Glutamatergic neuron (in vitro differentiated cells): ENCODE data around the gene FBXW8. TPM values are rescaled to one million over a fixed set of nuclear protein-coding genes. Genes with fewer than 3 reads are reported as not detected.

Experiments used
- DNase-seq: peaks from one replicate; pipeline ENCODE4 v3.0.0; 2022
- H3K27ac Mint-ChIP-seq: one replicate; pipeline ENCODE4 v1.8.0; 2020; ENCODE audit warnings: mild to moderate bottlenecking, mixed read lengths, inconsistent platforms; ENCODE audit not compliant: unreplicated experiment
- H3K27me3 Mint-ChIP-seq: one replicate; pipeline ENCODE4 v1.8.0; 2020; ENCODE audit warnings: mild to moderate bottlenecking, moderate library complexity, mixed read lengths, inconsistent platforms; ENCODE audit not compliant: unreplicated experiment
- H3K36me3 Mint-ChIP-seq: one replicate; pipeline ENCODE4 v1.8.0; 2020; ENCODE audit warnings: mild to moderate bottlenecking, mixed read lengths, inconsistent platforms; ENCODE audit not compliant: unreplicated experiment
- H3K4me1 Mint-ChIP-seq: one replicate; pipeline ENCODE4 v1.8.0; 2020; ENCODE audit warnings: mild to moderate bottlenecking, low read depth, mixed read lengths, inconsistent platforms; ENCODE audit not compliant: unreplicated experiment
- H3K4me3 Mint-ChIP-seq: one replicate; pipeline ENCODE4 v1.8.0; 2020; ENCODE audit warnings: mild to moderate bottlenecking, mixed read lengths, inconsistent platforms; ENCODE audit not compliant: unreplicated experiment
- H3K9me3 Mint-ChIP-seq: one replicate; pipeline ENCODE4 v1.8.0; 2020; ENCODE audit warnings: mild to moderate bottlenecking, moderate library complexity, mixed read lengths, inconsistent platforms; ENCODE audit not compliant: unreplicated experiment
- total RNA-seq: library from RNA; stranded (reverse); fragmentation: NEBNext Ultra II Directional; extraction: Animal tissue kit (Norgen Biotek cat#: 25700); gene quantifications from one replicate; pipeline ENCODE4 v1.2.1, GENCODE V29; 2021; ENCODE audit not compliant: unreplicated experiment
- TF ChIP-seq, protein P1 (sequence below): fragments of 200-600 bp; sonication (generic); IDR thresholded peaks from one replicate; pipeline ENCODE4 v1.5.0; 2021; ENCODE audit not compliant: partially characterized antibody, unreplicated experiment

FBXW8 gene
- total RNA-seq, 1 donor from 2014 or later, result 16.2 TPM

DNA sequence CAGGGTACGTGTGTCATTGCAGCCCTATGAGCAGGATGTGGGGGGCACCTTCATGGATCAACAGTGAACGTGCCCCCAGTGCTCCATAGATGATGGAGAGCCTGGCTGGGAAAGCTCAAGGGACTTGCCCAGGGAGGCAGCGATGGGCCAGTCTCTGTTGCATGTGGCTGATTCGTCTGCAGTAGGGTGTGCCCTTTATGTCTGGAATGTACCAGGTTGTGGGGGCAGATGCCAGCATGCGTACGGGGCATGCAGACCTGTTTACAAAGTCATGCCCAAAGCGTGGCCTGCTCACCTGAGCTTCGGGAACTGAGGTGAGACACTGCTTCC is 116.1 kb downstream of the FBXW8 start:
- H3K36me3 Mint-ChIP-seq, result no peaks in the 10 kb centered on the region
- no peak for DNase-seq
- H3K4me3 Mint-ChIP-seq, result no peak overlapping the region
- H3K27me3 Mint-ChIP-seq, result no peaks in the 10 kb centered on the region
- no peak overlapping the region for H3K27ac Mint-ChIP-seq
- H3K9me3 Mint-ChIP-seq, result no peaks in the 10 kb centered on the region
- peaks cover 8% of the 10 kb centered on the region for H3K4me1 Mint-ChIP-seq
- TF ChIP-seq, protein P1, sequence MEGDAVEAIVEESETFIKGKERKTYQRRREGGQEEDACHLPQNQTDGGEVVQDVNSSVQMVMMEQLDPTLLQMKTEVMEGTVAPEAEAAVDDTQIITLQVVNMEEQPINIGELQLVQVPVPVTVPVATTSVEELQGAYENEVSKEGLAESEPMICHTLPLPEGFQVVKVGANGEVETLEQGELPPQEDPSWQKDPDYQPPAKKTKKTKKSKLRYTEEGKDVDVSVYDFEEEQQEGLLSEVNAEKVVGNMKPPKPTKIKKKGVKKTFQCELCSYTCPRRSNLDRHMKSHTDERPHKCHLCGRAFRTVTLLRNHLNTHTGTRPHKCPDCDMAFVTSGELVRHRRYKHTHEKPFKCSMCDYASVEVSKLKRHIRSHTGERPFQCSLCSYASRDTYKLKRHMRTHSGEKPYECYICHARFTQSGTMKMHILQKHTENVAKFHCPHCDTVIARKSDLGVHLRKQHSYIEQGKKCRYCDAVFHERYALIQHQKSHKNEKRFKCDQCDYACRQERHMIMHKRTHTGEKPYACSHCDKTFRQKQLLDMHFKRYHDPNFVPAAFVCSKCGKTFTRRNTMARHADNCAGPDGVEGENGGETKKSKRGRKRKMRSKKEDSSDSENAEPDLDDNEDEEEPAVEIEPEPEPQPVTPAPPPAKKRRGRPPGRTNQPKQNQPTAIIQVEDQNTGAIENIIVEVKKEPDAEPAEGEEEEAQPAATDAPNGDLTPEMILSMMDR, result no peak

DNA sequence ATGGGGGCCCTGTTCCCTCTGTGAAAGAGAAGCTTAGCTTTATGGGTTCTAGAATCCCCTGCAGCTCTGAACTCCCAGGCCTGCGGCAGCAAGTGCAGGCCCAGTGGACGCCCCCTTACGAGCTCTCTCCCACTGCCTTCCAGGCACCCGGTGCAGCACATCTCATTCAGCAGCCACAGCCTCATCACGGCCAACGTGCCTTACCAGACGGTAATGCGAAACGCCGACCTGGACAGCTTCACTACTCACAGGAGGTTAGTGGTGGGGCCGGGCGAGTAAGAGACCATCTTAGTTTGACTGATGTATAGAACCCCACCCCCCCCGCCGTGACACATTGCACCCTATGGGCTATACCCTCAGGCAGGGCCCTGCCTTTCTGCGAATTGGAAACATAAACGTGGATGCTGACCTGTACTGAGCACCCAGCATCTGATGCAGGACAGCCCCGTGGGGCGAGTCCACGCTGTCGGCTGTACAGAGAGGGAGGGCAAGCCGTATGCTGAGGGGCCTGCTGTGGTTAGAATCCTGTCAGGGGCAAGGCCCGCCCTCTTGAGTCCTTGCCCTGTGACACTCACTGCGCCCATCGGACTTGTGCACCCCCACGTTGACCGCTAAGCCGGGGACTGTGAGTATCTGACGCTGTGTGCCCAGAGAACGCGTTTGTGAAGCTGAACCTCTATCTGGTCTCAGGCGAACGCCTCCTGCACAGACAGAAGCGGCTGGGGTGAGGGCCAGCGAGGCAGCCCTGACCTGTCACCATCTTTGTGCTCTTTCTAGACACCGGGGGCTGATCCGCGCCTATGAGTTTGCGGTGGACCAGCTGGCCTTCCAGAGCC is 116.7 kb downstream of the FBXW8 start:
- no peak overlapping the region for H3K4me3 Mint-ChIP-seq
- H3K27ac Mint-ChIP-seq, result no peak overlapping the region
- TF ChIP-seq, protein P1, result no peak
- peaks cover 3% of the 10 kb centered on the region for H3K9me3 Mint-ChIP-seq
- H3K36me3 Mint-ChIP-seq, result no peaks in the 10 kb centered on the region
- peaks cover 2% of the 10 kb centered on the region for H3K27me3 Mint-ChIP-seq
- peaks cover 11% of the 10 kb centered on the region for H3K4me1 Mint-ChIP-seq
- no peak for DNase-seq

DNA sequence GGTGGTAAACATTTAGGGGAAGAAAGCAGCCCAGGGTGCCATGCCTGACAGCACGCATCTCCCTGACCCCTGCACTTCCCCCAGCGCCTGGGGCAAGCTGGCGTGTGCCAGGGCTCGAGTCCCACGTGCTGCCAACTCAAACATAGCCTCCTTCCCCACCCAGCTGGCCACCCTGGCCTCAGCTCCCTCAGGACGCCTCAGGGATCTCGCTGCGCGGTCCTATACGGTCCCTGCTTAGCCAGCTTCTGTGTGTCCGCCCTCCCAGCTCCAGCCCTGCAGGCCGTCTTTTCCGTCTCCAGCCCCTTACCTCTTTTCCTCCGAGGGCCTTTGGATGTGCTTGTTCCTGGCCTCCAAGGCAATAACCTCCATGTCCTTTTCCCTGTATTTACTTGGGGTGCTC is 117.5 kb downstream of the FBXW8 start:
- H3K27ac Mint-ChIP-seq, result no peak overlapping the region
- no peak overlapping the region for H3K4me3 Mint-ChIP-seq
- peaks cover 13% of the 10 kb centered on the region for H3K4me1 Mint-ChIP-seq
- H3K9me3 Mint-ChIP-seq, result peaks cover 3% of the 10 kb centered on the region
- peaks cover 2% of the 10 kb centered on the region for H3K27me3 Mint-ChIP-seq
- TF ChIP-seq, protein P1, result no peak
- no peak for DNase-seq
- no peaks in the 10 kb centered on the region for H3K36me3 Mint-ChIP-seq

DNA sequence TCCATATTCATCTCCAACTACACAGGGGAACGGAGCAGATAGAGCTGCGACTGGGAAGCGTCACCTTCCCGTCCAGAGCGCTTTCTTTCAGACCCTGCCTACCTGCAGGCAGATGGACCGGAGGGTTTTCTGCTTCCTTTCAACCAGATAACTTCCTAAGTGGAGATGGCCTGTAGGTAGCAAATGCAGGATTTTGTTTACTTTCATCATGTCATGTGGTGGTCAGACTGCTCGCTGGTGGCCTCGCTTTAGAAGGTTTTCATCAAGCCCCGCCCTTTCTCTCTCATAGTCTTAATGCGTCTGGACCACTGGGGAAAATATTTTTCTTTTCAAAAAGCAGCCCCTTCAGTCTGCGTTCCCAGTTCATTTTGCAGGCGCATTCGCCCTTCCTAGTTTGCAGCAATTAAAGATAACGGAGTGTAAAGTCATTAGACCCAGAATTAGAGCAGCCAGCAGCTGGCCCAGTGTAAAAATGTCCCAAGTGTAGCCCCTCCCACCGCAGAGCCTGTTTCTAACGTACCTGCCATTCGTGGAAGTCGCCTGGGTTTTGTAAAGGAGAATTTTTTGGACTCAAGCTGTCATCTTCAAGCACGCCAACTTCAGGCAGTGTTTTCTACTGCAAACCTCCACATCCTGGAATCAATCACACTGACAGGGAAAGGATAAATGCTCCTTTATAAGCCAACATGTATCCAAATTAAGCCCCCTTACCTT is 119.6 kb downstream of the FBXW8 start:
- no peak overlapping the region for H3K4me3 Mint-ChIP-seq
- no peak overlapping the region for H3K27ac Mint-ChIP-seq
- no peak for DNase-seq
- peaks cover 4% of the 10 kb centered on the region for H3K27me3 Mint-ChIP-seq
- H3K9me3 Mint-ChIP-seq, result peaks cover 8% of the 10 kb centered on the region
- TF ChIP-seq, protein P1, result no peak
- peaks cover 24% of the 10 kb centered on the region for H3K4me1 Mint-ChIP-seq
- no peaks in the 10 kb centered on the region for H3K36me3 Mint-ChIP-seq
